HepG2 (cell line): Measurements from ENCODE around the gene AGPAT3. TPM values are rescaled to one million over a fixed set of nuclear protein-coding genes. Genes with fewer than 3 reads are reported as not detected.

Experiments
- ATRX ChIP-seq: sonication (generic); formaldehyde crosslinking; IDR thresholded peaks from 2 replicates; pipeline ENCODE4 v1.4.0; 2020; ENCODE audit warnings: missing genetic modification reagents, borderline replicate concordance
- BRD4 ChIP-seq: sonication (generic); formaldehyde crosslinking; IDR thresholded peaks from 2 replicates; pipeline ENCODE4 v1.4.0; 2020; ENCODE audit warnings: missing genetic modification reagents
- ELF1 ChIP-seq: sonication (generic); formaldehyde crosslinking; IDR thresholded peaks from 2 replicates; pipeline ENCODE4 v1.4.0; 2020; ENCODE audit warnings: missing genetic modification reagents
- GABPA ChIP-seq, 2 experiments: IDR thresholded peaks; 2 replicates each; pipeline ENCODE4 v1.6.1; 2011 to 2016; ENCODE audit warnings: low read depth in 2 of 2, low read length in 1 of 2, missing biosample characterization in 1 of 2, missing genetic modification characterization in 1 of 2
- RERE ChIP-seq: IDR thresholded peaks from 2 replicates; pipeline ENCODE4 v1.6.1; 2016; ENCODE audit warnings: low read depth, missing genetic modification reagents, missing compliant biosample characterization
- SAP130 ChIP-seq: IDR thresholded peaks from 2 replicates; pipeline ENCODE4 v1.6.1; 2016; ENCODE audit warnings: low read depth
- YEATS4 ChIP-seq: sonication (generic); formaldehyde crosslinking; IDR thresholded peaks from 2 replicates; pipeline ENCODE4 v1.4.0; 2020; ENCODE audit warnings: missing genetic modification reagents, borderline replicate concordance
- ZNF232 ChIP-seq: sonication (generic); formaldehyde crosslinking; IDR thresholded peaks from 2 replicates; pipeline ENCODE4 v1.4.0; 2020; ENCODE audit warnings: missing genetic modification reagents, borderline replicate concordance
- polyA plus RNA-seq, 8 experiments: library from polyadenylated mRNA; depleted of rRNA in 3 of 8; stranded (reverse) in 7 of 8; unstranded in 1 of 8; fragments of >200 nt; fragmentation: Illumina TruSeq in 4 of 8; extraction: Trizol in 4 of 8; gene quantifications; 2 replicates each; pipeline versions ENCODE4 v1.2.1 to v1.2.3, GENCODE V29; 2011 to 2016; ENCODE audit warnings: low read depth in 4 of 8, missing spikeins in 1 of 8, mixed read lengths in 1 of 8; ENCODE audit not compliant: insufficient read depth in 1 of 8
- total RNA-seq, 5 experiments: library from RNA; depleted of rRNA; stranded (reverse); fragments of >200 nt; fragmentation: Illumina TruSeq; extraction: Trizol; gene quantifications; 2 replicates each; pipeline ENCODE4 v1.2.3, GENCODE V29; 2016; ENCODE audit warnings: low read depth in 1 of 5
- TF ChIP-seq, protein P1 (sequence below): sonication (generic); formaldehyde crosslinking; IDR thresholded peaks from 2 replicates; pipeline ENCODE4 v1.5.1; 2020; ENCODE audit warnings: mild to moderate bottlenecking, missing genetic modification reagents, moderate library complexity
- TF ChIP-seq, protein P2 (sequence below): sonication (generic); formaldehyde crosslinking; IDR thresholded peaks from 2 replicates; pipeline ENCODE4 v1.4.0; 2020; ENCODE audit warnings: missing genetic modification reagents
- TF ChIP-seq, protein P3 (sequence below): sonication (generic); formaldehyde crosslinking; IDR thresholded peaks from 2 replicates; pipeline ENCODE4 v1.4.0; 2020; ENCODE audit warnings: missing genetic modification reagents

AGPAT3 gene
- total and polyA plus RNA-seq, 2 of the 13 experiments (the other 11 are each of a cell fraction or from before 2014, with no cell fraction given): 32.2 to 54.4 TPM

DNA sequence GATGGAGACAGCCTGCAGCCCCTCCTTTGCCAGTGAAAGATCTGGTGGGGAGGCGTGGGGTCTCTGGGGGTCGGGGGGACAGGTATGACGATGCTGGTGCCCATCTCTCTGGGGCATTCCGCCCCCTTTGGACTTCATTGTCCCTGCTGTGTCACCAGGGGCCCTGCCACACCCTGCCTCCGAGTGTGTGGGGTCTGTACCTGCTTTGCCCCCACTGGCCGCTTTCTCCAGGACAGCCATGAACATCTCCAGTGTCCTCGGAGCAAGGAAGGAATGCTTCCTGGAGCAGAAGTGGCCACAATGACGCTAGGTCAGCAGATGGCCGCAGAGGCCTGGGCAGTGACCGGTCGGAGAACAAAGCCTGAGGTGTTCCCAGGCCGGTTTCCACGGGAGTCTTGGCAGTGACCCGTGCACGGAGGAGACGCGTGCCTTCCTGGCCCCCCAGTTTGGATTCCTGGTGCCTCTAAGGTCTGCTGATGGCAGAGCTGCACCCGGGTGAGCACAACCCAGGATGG lies 128.5 kb downstream of the AGPAT3 start (continued):
- TF ChIP-seq RERE (no peak), YEATS4 (peak; percentile 64; the same call in 1 of the 2 replicates), BRD4 (CRISPR knock-in tag) (no peak), ZNF232 (no peak), GABPA (IDR thresholded peaks at IDR 0.05; ENCODE audit: low read depth, low read length) (no peak), GABPA (CRISPR knock-in tag; IDR thresholded peaks at IDR 0.05; ENCODE audit: low read depth) (no peak), ELF1 (CRISPR knock-in tag) (no peak), ATRX (no peak), SAP130 (peak; percentile 23; the same call in 1 of the 2 replicates)
- TF ChIP-seq, protein P1, sequence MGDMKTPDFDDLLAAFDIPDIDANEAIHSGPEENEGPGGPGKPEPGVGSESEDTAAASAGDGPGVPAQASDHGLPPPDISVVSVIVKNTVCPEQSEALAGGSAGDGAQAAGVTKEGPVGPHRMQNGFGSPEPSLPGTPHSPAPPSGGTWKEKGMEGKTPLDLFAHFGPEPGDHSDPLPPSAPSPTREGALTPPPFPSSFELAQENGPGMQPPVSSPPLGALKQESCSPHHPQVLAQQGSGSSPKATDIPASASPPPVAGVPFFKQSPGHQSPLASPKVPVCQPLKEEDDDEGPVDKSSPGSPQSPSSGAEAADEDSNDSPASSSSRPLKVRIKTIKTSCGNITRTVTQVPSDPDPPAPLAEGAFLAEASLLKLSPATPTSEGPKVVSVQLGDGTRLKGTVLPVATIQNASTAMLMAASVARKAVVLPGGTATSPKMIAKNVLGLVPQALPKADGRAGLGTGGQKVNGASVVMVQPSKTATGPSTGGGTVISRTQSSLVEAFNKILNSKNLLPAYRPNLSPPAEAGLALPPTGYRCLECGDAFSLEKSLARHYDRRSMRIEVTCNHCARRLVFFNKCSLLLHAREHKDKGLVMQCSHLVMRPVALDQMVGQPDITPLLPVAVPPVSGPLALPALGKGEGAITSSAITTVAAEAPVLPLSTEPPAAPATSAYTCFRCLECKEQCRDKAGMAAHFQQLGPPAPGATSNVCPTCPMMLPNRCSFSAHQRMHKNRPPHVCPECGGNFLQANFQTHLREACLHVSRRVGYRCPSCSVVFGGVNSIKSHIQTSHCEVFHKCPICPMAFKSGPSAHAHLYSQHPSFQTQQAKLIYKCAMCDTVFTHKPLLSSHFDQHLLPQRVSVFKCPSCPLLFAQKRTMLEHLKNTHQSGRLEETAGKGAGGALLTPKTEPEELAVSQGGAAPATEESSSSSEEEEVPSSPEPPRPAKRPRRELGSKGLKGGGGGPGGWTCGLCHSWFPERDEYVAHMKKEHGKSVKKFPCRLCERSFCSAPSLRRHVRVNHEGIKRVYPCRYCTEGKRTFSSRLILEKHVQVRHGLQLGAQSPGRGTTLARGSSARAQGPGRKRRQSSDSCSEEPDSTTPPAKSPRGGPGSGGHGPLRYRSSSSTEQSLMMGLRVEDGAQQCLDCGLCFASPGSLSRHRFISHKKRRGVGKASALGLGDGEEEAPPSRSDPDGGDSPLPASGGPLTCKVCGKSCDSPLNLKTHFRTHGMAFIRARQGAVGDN (CRISPR knock-in tag): peak; percentile 28; the same call in 1 of the 2 replicates
- TF ChIP-seq, protein P2, sequence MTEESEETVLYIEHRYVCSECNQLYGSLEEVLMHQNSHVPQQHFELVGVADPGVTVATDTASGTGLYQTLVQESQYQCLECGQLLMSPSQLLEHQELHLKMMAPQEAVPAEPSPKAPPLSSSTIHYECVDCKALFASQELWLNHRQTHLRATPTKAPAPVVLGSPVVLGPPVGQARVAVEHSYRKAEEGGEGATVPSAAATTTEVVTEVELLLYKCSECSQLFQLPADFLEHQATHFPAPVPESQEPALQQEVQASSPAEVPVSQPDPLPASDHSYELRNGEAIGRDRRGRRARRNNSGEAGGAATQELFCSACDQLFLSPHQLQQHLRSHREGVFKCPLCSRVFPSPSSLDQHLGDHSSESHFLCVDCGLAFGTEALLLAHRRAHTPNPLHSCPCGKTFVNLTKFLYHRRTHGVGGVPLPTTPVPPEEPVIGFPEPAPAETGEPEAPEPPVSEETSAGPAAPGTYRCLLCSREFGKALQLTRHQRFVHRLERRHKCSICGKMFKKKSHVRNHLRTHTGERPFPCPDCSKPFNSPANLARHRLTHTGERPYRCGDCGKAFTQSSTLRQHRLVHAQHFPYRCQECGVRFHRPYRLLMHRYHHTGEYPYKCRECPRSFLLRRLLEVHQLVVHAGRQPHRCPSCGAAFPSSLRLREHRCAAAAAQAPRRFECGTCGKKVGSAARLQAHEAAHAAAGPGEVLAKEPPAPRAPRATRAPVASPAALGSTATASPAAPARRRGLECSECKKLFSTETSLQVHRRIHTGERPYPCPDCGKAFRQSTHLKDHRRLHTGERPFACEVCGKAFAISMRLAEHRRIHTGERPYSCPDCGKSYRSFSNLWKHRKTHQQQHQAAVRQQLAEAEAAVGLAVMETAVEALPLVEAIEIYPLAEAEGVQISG: 0 out of 2 replicates have a peak, but pooled peaks have one; percentile 13
- TF ChIP-seq, protein P3, sequence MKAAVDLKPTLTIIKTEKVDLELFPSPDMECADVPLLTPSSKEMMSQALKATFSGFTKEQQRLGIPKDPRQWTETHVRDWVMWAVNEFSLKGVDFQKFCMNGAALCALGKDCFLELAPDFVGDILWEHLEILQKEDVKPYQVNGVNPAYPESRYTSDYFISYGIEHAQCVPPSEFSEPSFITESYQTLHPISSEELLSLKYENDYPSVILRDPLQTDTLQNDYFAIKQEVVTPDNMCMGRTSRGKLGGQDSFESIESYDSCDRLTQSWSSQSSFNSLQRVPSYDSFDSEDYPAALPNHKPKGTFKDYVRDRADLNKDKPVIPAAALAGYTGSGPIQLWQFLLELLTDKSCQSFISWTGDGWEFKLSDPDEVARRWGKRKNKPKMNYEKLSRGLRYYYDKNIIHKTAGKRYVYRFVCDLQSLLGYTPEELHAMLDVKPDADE (CRISPR knock-in tag): no peak
